Mesothelial cell of epicardium (in vitro differentiated cells): ENCODE results near the gene CTSW. TPM values are rescaled to one million over a fixed set of nuclear protein-coding genes. Genes with fewer than 3 reads are reported as not detected.

Experiments
- DNase-seq, 2 experiments: peaks; one replicate each; pipeline ENCODE4 v3.0.0; 2021; ENCODE audit warnings: low spot score in 2 of 2; ENCODE audit not compliant: unreplicated experiment in 2 of 2
- H3K27ac Mint-ChIP-seq: 2 replicates; pipeline ENCODE4 v1.8.0; 2021; ENCODE audit warnings: mixed read lengths
- H3K27me3 Mint-ChIP-seq: 2 replicates; pipeline ENCODE4 v1.8.0; 2021; ENCODE audit warnings: low read depth, mixed read lengths
- H3K36me3 Mint-ChIP-seq: 2 replicates; pipeline ENCODE4 v1.8.0; 2021; ENCODE audit warnings: mixed read lengths
- H3K4me1 Mint-ChIP-seq: 2 replicates; pipeline ENCODE4 v1.8.0; 2021; ENCODE audit warnings: mixed read lengths
- H3K4me3 Mint-ChIP-seq: 2 replicates; pipeline ENCODE4 v1.8.0; 2021; ENCODE audit warnings: mild to moderate bottlenecking, moderate library complexity, mixed read lengths
- H3K9me3 Mint-ChIP-seq: 2 replicates; pipeline ENCODE4 v1.8.0; 2021; ENCODE audit warnings: mixed read lengths
- total RNA-seq: library from RNA; stranded (reverse); gene quantifications from 3 replicates; pipeline ENCODE4 v1.2.1, GENCODE V29; 2021
- TF ChIP-seq, protein P1 (sequence below): fragments of 200-600 bp; sonication (generic); IDR thresholded peaks from one replicate; pipeline ENCODE4 v1.5.0; 2021; ENCODE audit warnings: antibody characterized with exemption; ENCODE audit not compliant: unreplicated experiment

CTSW gene
- total RNA-seq, 1 donor from 2014 or later = not detected

DNA sequence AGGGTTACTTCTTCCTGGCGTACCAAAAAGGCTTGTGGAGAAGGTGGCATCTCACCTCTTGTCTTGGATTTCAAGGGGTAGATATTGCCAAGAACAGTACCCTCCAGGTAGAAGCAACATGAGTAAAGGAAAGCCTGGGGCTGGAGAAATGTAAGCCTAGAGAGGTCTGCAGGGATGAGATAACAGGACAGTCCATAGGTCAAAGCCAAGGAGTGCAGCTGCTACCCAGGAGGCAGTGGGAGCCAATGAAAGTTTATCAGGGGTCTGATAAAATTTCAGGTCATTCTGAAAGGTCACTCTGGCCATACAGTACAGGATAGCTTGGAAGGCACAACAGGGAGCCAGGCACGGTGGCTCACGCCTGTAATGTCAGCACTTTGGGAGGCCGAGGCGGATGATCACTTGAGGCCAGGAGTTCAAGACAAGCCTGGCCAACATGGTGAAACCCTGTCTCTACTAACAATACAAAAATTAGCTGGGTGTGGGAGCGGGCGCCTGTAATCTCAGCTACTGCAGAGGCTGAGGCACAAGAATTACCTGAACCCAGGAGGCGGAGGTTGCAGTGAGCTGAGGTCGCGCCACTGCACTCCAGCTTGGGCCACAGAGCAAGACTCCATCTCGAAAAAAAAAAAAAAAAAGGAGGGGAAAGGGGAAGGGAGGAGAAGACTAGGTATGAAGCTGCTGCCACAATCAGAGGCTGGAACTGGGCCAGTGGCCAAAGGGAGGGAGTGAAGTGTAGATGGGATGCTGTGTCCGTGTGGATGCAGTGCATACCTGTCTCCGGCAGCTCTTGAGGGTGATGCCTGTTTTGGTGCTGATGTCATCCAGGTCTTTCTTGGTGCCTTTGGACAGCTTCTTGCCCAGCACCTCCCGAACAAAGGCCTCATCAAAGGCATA, 7.4 kb downstream of the CTSW start:
- DNase-seq = no peak
- H3K4me1 Mint-ChIP-seq = peaks cover 42% of the 10 kb centered on the region
- peaks cover 16% of the 10 kb centered on the region for H3K36me3 Mint-ChIP-seq
- H3K4me3 Mint-ChIP-seq = peak overlapping the region; percentile 97
- H3K9me3 Mint-ChIP-seq = no peaks in the 10 kb centered on the region
- TF ChIP-seq, protein P1, sequence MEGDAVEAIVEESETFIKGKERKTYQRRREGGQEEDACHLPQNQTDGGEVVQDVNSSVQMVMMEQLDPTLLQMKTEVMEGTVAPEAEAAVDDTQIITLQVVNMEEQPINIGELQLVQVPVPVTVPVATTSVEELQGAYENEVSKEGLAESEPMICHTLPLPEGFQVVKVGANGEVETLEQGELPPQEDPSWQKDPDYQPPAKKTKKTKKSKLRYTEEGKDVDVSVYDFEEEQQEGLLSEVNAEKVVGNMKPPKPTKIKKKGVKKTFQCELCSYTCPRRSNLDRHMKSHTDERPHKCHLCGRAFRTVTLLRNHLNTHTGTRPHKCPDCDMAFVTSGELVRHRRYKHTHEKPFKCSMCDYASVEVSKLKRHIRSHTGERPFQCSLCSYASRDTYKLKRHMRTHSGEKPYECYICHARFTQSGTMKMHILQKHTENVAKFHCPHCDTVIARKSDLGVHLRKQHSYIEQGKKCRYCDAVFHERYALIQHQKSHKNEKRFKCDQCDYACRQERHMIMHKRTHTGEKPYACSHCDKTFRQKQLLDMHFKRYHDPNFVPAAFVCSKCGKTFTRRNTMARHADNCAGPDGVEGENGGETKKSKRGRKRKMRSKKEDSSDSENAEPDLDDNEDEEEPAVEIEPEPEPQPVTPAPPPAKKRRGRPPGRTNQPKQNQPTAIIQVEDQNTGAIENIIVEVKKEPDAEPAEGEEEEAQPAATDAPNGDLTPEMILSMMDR = no peak
- H3K27me3 Mint-ChIP-seq = peaks cover under 1% of the 10 kb centered on the region
- H3K27ac Mint-ChIP-seq = peak overlapping the region; percentile 96

DNA sequence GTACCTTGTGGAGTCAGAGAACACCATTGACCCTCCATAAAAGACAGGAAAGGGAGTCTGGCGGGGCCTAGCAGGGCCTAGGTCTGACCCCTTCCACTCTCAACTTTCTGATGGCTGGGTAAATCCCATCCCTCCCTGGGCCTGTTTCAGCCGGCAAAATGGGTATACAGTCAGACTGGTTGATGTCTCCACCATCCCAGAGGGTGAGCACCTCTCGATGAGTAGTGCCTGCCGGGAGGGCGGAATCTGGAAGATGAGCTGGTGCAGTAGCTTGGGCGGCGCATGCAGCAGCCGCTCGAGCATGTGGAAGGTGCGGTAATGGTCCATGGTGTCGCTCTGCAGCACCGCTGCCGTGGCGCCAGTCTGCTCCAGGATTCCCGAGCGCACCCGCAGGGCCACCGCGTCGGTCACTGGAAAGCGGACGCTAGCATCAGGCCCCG, 8.1 kb downstream of the CTSW start:
- peak overlapping the region; percentile 96 for H3K27ac Mint-ChIP-seq
- peak overlapping the region; percentile 97 for H3K4me3 Mint-ChIP-seq
- H3K9me3 Mint-ChIP-seq = no peaks in the 10 kb centered on the region
- H3K36me3 Mint-ChIP-seq = peaks cover 16% of the 10 kb centered on the region
- H3K4me1 Mint-ChIP-seq = peaks cover 49% of the 10 kb centered on the region
- no peak for DNase-seq
- H3K27me3 Mint-ChIP-seq = peaks cover 7% of the 10 kb centered on the region
- TF ChIP-seq, protein P1 = no peak

DNA sequence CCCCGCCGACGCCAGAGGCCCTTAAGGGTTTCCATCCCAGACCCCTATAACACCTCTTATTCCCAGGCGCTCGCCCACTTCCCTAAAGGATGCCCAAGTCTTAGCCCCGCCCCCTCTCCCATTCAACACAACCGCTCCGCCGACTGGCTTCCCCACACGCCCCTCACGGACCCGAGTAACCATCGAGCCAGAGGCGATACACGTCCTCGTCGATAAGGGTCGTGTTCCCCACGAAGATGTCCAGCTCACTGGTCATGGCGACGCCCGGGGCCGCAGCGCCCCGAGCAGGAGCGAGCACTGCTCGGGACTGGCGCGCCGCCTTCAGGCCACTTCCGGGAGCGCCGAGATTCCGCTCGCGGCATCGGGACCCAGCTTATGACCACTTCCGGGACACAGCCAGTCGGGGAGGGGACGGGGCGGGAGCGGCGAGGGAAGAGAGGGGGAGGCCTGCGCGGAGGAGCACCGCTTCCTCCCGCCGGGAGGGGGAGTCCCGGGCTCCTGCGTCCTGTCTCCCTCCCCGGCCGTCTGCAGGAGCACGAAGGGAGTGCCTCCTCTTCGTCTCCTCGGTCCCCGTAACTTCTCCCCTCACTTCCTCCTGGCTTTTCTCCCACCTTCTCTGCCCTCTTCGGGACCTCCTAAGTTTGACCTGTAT, 8.7 kb downstream of the CTSW start, which contains the start of gene FIBP:
FIBP (minus strand) TSS at position 309 of the 652 bp plus-strand sequence; CDS start at position 256, 53 bp downstream.
- Mint-ChIP-seq H3K4me3 (peak within 1 kb of the TSS; percentile 97), H3K27ac (peak within 1 kb of the TSS; percentile 96), H3K36me3 (peaks cover 16% of the 10 kb centered on the region), H3K4me1 (peaks cover 50% of the 10 kb centered on the region), H3K9me3 (no peaks in the 10 kb centered on the region), H3K27me3 (peaks cover 7% of the 10 kb centered on the region)
- TF ChIP-seq, protein P1 = peak; percentile 91
- peak; percentile 96 for DNase-seq

DNA sequence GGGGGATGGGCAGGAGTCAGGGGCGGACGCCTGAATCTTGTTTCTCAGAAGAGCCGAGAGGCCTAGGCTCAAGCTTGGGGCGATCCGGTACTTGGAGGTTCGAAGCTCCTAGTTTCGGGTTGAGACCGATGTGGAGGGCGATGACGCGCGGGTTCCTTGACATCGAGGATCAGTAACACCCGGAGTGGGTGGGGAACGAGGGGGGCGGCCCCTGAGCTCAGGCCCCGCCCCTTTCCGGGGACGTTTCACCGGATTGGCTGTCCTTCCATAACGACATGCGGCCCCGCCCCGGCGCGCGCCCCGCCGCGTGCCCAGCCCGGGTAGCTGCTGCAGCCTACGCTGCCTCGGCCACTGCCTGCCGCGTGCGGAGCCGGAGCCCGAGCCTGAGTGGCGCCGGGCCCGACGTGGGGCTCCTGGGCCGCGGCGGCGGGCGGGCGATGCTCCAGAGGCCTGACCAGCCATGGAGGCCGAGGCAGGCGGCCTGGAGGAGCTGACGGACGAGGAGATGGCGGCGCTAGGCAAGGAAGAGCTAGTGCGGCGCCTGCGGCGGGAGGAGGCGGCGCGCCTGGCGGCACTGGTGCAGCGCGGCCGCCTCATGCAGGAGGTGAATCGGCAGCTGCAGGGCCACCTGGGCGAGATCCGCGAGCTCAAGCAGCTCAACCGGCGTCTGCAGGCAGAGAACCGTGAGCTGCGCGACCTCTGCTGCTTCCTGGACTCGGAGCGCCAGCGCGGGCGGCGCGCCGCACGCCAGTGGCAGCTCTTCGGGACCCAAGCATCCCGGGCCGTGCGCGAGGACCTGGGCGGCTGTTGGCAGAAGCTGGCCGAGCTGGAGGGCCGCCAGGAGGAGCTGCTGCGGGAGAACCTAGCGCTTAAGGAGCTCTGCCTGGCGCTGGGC, 10.9 kb downstream of the CTSW start, which contains the start of gene CCDC85B:
CCDC85B (plus strand) TSS at position 350 of the 895 bp plus-strand sequence; CDS start at position 461, 111 bp downstream.
- peaks cover 12% of the 10 kb centered on the region for H3K27me3 Mint-ChIP-seq
- H3K9me3 Mint-ChIP-seq = no peaks in the 10 kb centered on the region
- H3K4me3 Mint-ChIP-seq = peak within 1 kb of the TSS; percentile 97
- TF ChIP-seq, protein P1 = peak; percentile 35
- peaks cover 6% of the 10 kb centered on the region for H3K36me3 Mint-ChIP-seq
- peaks cover 46% of the 10 kb centered on the region for H3K4me1 Mint-ChIP-seq
- peak; percentile 94 to 97 for DNase-seq
- peak within 1 kb of the TSS; percentile 96 for H3K27ac Mint-ChIP-seq
